SH-SY5Y (cell line): ENCODE data around the gene SDK1.

Source experiments
- GATA2 ChIP-seq: IDR thresholded peaks from 2 replicates; pipeline ENCODE4 v1.6.1; 2011; ENCODE audit warnings: mild to moderate bottlenecking, low read depth, low read length
- GATA3 ChIP-seq: IDR thresholded peaks from 2 replicates; pipeline ENCODE4 v1.6.1; 2011; ENCODE audit warnings: low read depth, mild to moderate bottlenecking, low read length, moderate library complexity

- TF ChIP-seq GATA2, result no peak
- no peak for TF ChIP-seq GATA3
These were observed 338 bp downstream of the SDK1 start for GRCh38 chr7:3301449-3301731.
